Gastroesophageal sphincter (tissue), 2 donors: ENCODE data around the gene ZNF385D.

Experiments
- POLR2A ChIP-seq, 2 donors: fragments of 450-650 bp; IDR thresholded peaks; one replicate each; pipeline ENCODE4 v1.6.1; 2017; ENCODE audit warnings: antibody characterized with exemption in 2 of 2, mild to moderate bottlenecking in 2 of 2, moderate library complexity in 1 of 2
- POLR2AphosphoS5 ChIP-seq: sonication (generic); formaldehyde crosslinking; IDR thresholded peaks from one replicate; pipeline ENCODE4 v1.6.1; 2017; ENCODE audit warnings: antibody characterized with exemption

DNA sequence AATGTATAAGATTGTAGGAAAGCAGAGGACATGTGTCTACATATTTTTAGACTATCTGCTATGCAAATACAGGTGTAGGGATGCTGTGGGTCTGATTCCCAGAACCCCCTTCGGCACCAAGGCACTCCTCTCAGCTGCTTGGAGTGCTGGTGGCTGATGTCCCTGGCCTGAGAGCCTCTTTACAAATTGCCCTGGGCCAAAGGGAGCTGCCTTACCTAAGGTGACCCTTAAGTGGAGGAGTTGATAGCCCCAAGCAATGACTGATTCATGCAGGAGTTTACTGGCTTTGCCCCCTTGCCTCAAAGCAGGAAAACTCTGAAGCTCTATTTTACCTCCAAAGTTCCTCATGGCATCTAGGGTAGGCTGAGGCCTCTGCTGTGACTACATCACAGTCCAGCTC is 83.0 kb downstream of the ZNF385D start:
- no peak for TF ChIP-seq POLR2AphosphoS5
- TF ChIP-seq POLR2A (IDR thresholded peaks at IDR 0.05), result no peak
